DMS153 (cell line): Measurements from ENCODE around the gene PRDM4.
"Not testable (repeated sequence)": the region's sequence is repeated elsewhere in the genome, so short reads cannot be mapped to it uniquely, and the experiment has no call there.

Source experiments
- DNase-seq: peaks from one replicate; lab custom pipeline; 2025; lab: John Stamatoyannopoulos, UW

The PRDM4 gene

GRCh38 chr12:107774349-107775029 lies 13.6 kb upstream of the PRDM4 start, which contains the start of gene ASCL4:
Gene ASCL4, plus strand, starts transcription at chr12:107774704. Its CDS starts 515 bp downstream, at chr12:107775219.
- DNase-seq, result no peak

GRCh38 chr12:107767466-107767865 lies 6.5 kb upstream of the PRDM4 start:
- DNase-seq, result no peak

GRCh38 chr12:107765316-107765715 lies 4.4 kb upstream of the PRDM4 start:
- no peak for DNase-seq

GRCh38 chr12:107764626-107765025 lies 3.7 kb upstream of the PRDM4 start:
- no peak for DNase-seq

GRCh38 chr12:107762874-107763273 lies 1.9 kb upstream of the PRDM4 start:
- DNase-seq, result no peak

GRCh38 chr12:107761502-107761904 lies 566 bp upstream of the PRDM4 start:
- no peak for DNase-seq

- DNase-seq, result no peak
Measured at GRCh38 chr12:107760207-107760808, 629 bp downstream of the PRDM4 start.

- peak; percentile 9 for DNase-seq
Measured at GRCh38 chr12:107759410-107759809, 1.5 kb downstream of the PRDM4 start.

GRCh38 chr12:107749083-107749482 lies 11.9 kb downstream of the PRDM4 start:
- no peak for DNase-seq

GRCh38 chr12:107748472-107748871 lies 12.5 kb downstream of the PRDM4 start:
- DNase-seq, result no peak

GRCh38 chr12:107736914-107737313 lies 24.0 kb downstream of the PRDM4 start:
- no peak for DNase-seq

- DNase-seq, result no peak
Measured at GRCh38 chr12:107735763-107736162, 25.2 kb downstream of the PRDM4 start.

- no peak for DNase-seq
Measured at GRCh38 chr12:107734139-107734538, 26.8 kb downstream of the PRDM4 start.

GRCh38 chr12:107732365-107732764 lies 28.6 kb downstream of the PRDM4 start:
- DNase-seq, result no peak

GRCh38 chr12:107731366-107731765 lies 29.6 kb downstream of the PRDM4 start:
- DNase-seq, result no peak

GRCh38 chr12:107730618-107731341 lies 30.2 kb downstream of the PRDM4 start:
- DNase-seq, result no peak

- DNase-seq, result not testable (repeated sequence)
Measured at GRCh38 chr12:107727742-107728141, 33.2 kb downstream of the PRDM4 start.

- not testable (repeated sequence) for DNase-seq
Measured at GRCh38 chr12:107727327-107727726, 33.6 kb downstream of the PRDM4 start.

- no peak for DNase-seq
Measured at GRCh38 chr12:107718606-107719005, 42.3 kb downstream of the PRDM4 start.

GRCh38 chr12:107715780-107716179 lies 45.2 kb downstream of the PRDM4 start:
- no peak for DNase-seq

GRCh38 chr12:107705522-107705921 lies 55.4 kb downstream of the PRDM4 start:
- not testable (repeated sequence) for DNase-seq

- DNase-seq, result no peak
Measured at GRCh38 chr12:107704041-107704440, 56.9 kb downstream of the PRDM4 start.

- DNase-seq, result no peak
Measured at GRCh38 chr12:107702106-107702505, 58.8 kb downstream of the PRDM4 start.
